ENCODE results near the gene NUCB1. TPM values are rescaled to one million over a fixed set of nuclear protein-coding genes. Genes with fewer than 3 reads are reported as not detected.

NUCB1 gene
- total and polyA plus RNA-seq, 9 of the 15 experiments (the other 6 are each of a cell fraction or from before 2014, with no cell fraction given), result 3.1 to 153 (median 71.7) TPM

DNA sequence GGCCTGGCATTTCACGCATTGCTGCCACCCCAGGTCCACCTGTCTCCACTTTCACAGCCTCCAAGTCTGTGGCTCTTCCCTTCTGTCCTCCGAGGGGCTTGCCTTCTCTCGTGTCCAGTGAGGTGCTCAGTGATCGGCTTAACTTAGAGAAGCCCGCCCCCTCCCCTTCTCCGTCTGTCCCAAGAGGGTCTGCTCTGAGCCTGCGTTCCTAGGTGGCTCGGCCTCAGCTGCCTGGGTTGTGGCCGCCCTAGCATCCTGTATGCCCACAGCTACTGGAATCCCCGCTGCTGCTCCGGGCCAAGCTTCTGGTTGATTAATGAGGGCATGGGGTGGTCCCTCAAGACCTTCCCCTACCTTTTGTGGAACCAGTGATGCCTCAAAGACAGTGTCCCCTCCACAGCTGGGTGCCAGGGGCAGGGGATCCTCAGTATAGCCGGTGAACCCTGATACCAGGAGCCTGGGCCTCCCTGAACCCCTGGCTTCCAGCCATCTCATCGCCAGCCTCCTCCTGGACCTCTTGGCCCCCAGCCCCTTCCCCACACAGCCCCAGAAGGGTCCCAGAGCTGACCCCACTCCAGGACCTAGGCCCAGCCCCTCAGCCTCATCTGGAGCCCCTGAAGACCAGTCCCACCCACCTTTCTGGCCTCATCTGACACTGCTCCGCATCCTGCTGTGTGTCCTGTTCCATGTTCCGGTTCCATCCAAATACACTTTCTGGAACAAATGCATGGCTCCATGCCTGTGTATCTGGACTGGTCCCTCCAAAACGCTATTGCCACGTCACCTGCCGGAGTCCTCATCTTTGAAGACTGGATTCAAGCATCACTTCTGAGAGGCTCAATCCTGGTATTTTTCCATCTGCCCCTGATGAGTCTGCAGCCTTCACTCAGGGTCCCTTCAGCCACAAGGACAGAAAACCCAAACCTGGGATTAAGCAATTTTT is 22.7 kb downstream of the NUCB1 start:
- in situ Hi-C loops (cut with MboI), result no loop called here
- POLR2A ChIA-PET, result interaction anchor here (1.0 to 3.5 kb wide), 3 partner anchors 10 to 48 kb away, joined by 3 to 19 read pairs (median 4); partner anchors contain the start of gene DHDH
- FAIRE-seq (no peak), ATAC-seq (no peak), DNase-seq (ENCODE audit: extremely low read depth in 1 of 4, low spot score in 3 of 4) (no peak)
- H3K27ac ChIP-seq (ENCODE audit: extremely low read depth, low read depth, low read length), result no peak overlapping the region
- peaks cover 55% of the 10 kb centered on the region; the same call in 2 of the 3 replicates for H3K36me3 ChIP-seq (ENCODE audit: control insufficient read depth, insufficient read depth, low read length)
- H3K4me3 ChIP-seq, result no peak overlapping the region
- H2AFZ ChIP-seq (ENCODE audit: low read depth, low read length), result no peak overlapping the region
- TF ChIP-seq, protein P1, sequence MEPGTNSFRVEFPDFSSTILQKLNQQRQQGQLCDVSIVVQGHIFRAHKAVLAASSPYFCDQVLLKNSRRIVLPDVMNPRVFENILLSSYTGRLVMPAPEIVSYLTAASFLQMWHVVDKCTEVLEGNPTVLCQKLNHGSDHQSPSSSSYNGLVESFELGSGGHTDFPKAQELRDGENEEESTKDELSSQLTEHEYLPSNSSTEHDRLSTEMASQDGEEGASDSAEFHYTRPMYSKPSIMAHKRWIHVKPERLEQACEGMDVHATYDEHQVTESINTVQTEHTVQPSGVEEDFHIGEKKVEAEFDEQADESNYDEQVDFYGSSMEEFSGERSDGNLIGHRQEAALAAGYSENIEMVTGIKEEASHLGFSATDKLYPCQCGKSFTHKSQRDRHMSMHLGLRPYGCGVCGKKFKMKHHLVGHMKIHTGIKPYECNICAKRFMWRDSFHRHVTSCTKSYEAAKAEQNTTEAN (CRISPR knock-in tag; IDR thresholded peaks at IDR 0.05), result no peak
- TF ChIP-seq, protein P2, sequence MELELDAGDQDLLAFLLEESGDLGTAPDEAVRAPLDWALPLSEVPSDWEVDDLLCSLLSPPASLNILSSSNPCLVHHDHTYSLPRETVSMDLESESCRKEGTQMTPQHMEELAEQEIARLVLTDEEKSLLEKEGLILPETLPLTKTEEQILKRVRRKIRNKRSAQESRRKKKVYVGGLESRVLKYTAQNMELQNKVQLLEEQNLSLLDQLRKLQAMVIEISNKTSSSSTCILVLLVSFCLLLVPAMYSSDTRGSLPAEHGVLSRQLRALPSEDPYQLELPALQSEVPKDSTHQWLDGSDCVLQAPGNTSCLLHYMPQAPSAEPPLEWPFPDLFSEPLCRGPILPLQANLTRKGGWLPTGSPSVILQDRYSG (tag; conservative IDR thresholded peaks at IDR 0.05; ENCODE audit: low read depth), result no peak
- TF ChIP-seq EWSR1 (IDR thresholded peaks at IDR 0.05; ENCODE audit: borderline replicate concordance, low read depth, partially characterized antibody), result no peak
- TF ChIP-seq, protein P3, sequence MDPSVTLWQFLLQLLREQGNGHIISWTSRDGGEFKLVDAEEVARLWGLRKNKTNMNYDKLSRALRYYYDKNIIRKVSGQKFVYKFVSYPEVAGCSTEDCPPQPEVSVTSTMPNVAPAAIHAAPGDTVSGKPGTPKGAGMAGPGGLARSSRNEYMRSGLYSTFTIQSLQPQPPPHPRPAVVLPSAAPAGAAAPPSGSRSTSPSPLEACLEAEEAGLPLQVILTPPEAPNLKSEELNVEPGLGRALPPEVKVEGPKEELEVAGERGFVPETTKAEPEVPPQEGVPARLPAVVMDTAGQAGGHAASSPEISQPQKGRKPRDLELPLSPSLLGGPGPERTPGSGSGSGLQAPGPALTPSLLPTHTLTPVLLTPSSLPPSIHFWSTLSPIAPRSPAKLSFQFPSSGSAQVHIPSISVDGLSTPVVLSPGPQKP (CRISPR knock-in tag; IDR thresholded peaks at IDR 0.05), result no peak
- TF ChIP-seq, protein P4, sequence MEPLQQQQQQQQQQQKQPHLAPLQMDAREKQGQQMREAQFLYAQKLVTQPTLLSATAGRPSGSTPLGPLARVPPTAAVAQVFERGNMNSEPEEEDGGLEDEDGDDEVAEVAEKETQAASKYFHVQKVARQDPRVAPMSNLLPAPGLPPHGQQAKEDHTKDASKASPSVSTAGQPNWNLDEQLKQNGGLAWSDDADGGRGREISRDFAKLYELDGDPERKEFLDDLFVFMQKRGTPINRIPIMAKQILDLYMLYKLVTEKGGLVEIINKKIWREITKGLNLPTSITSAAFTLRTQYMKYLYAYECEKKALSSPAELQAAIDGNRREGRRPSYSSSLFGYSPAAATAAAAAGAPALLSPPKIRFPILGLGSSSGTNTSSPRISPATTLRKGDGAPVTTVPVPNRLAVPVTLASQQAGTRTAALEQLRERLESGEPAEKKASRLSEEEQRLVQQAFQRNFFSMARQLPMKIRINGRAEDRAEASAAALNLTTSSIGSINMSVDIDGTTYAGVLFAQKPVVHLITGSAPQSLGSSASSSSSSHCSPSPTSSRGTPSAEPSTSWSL (CRISPR knock-in tag; IDR thresholded peaks at IDR 0.05; ENCODE audit: borderline replicate concordance), result no peak
- no peak for TF ChIP-seq NR2C1 (IDR thresholded peaks at IDR 0.05)
- no peak for TF ChIP-seq NR2C1 (tag; IDR thresholded peaks at IDR 0.05)
- TF ChIP-seq SUPT5H (IDR thresholded peaks at IDR 0.05), result peak; percentile 16; the same call in 1 of the 2 replicates
- TF ChIP-seq RBFOX2 (IDR thresholded peaks at IDR 0.05; ENCODE audit: low read depth, low read length), result peak; percentile 46
- TF ChIP-seq, protein P5, sequence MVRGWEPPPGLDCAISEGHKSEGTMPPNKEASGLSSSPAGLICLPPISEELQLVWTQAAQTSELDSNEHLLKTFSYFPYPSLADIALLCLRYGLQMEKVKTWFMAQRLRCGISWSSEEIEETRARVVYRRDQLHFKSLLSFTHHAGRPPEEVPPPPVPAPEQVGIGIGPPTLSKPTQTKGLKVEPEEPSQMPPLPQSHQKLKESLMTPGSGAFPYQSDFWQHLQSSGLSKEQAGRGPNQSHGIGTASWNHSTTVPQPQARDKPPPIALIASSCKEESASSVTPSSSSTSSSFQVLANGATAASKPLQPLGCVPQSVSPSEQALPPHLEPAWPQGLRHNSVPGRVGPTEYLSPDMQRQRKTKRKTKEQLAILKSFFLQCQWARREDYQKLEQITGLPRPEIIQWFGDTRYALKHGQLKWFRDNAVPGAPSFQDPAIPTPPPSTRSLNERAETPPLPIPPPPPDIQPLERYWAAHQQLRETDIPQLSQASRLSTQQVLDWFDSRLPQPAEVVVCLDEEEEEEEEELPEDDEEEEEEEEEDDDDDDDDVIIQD (CRISPR knock-in tag; IDR thresholded peaks at IDR 0.05), result no peak
- TF ChIP-seq POLR2G (IDR thresholded peaks at IDR 0.05; ENCODE audit: low read depth, low read length), result 0 out of 2 replicates have a peak, but pooled peaks have one; percentile 36
- no peak for TF ChIP-seq TAF1 (IDR thresholded peaks at IDR 0.05; ENCODE audit: control insufficient read depth, extremely low read depth, insufficient read depth, low read length, severe bottlenecking)
- CTCF ChIA-PET (ENCODE audit: low intra/inter-chr PET ratio), result no interaction called here
- H3K4me1 ChIP-seq (replicated peaks in 1 of 2; ENCODE audit: control insufficient read depth in 2 of 2, insufficient read depth in 2 of 2, low read length in 2 of 2), result peaks cover 10 to 16% of the 10 kb centered on the region in 2 experiments; a peak in 4 of 5 replicates
- intact Hi-C loops (cut with micrococcal nuclease), result no loop called here
- H3K9me3 ChIP-seq (replicated peaks; ENCODE audit: control insufficient read depth, insufficient read depth, low read depth, low read length), result no peaks in the 10 kb centered on the region
- no peaks in the 10 kb centered on the region for H3K79me2 ChIP-seq (ENCODE audit: control insufficient read depth, insufficient read depth, low read length)
- no peak overlapping the region for H3K9ac ChIP-seq (ENCODE audit: insufficient read depth in 1 of 2, low read depth in 2 of 2, low read length in 2 of 2)
- 88% methylated on average over 18 of the region's 18 CpGs for WGBS (ENCODE audit: insufficient coverage, low coverage, missing lambda C conversion rate)
- TSS peak; percentile 83 for BruUV-seq (replicated peaks)
- H3K9me1 ChIP-seq (ENCODE audit: control insufficient read depth, insufficient read depth, low read length), result no peaks in the 10 kb centered on the region
- no peak overlapping the region for H3K4me2 ChIP-seq (ENCODE audit: insufficient read depth, low read length)
- H3K27me3 ChIP-seq (ENCODE audit: control insufficient read depth in 2 of 2, insufficient read depth in 2 of 2, low read length in 2 of 2), result no peaks in the 10 kb centered on the region
- H4K20me1 ChIP-seq (replicated peaks; ENCODE audit: control insufficient read depth, insufficient read depth, low read length), result no peaks in the 10 kb centered on the region
